Neural crest cell (in vitro differentiated cells): Measurements from ENCODE around the gene CNGA2. TPM values are rescaled to one million over a fixed set of nuclear protein-coding genes. Genes with fewer than 3 reads are reported as not detected.

ENCODE experiments used
- DNase-seq: peaks from one replicate; pipeline ENCODE4 v3.0.0; 2021; ENCODE audit warnings: low read depth, mixed read lengths, low spot score
- H3K27ac Mint-ChIP-seq: one replicate; pipeline ENCODE4 v1.8.0; 2021; ENCODE audit warnings: mild to moderate bottlenecking, mixed read lengths; ENCODE audit not compliant: unreplicated experiment
- H3K27me3 Mint-ChIP-seq: 2 replicates; pipeline ENCODE4 v1.8.0; 2021; ENCODE audit warnings: low read depth, mild to moderate bottlenecking, mixed read lengths
- H3K36me3 Mint-ChIP-seq: 2 replicates; pipeline ENCODE4 v1.8.0; 2021; ENCODE audit warnings: low read depth, mild to moderate bottlenecking, mixed read lengths
- H3K4me1 Mint-ChIP-seq: 2 replicates; pipeline ENCODE4 v1.8.0; 2021; ENCODE audit warnings: mixed read lengths
- H3K4me3 Mint-ChIP-seq: one replicate; pipeline ENCODE4 v1.8.0; 2021; ENCODE audit warnings: mild to moderate bottlenecking, mixed read lengths
- H3K9me3 Mint-ChIP-seq: 2 replicates; pipeline ENCODE4 v1.8.0; 2021; ENCODE audit warnings: mixed read lengths
- CTCF ChIP-seq: fragments of 200-600 bp; sonication (generic); conservative IDR thresholded peaks from 2 replicates; pipeline ENCODE4 v1.5.0; 2021; ENCODE audit warnings: antibody characterized with exemption, mild to moderate bottlenecking
- total RNA-seq: library from RNA; stranded (reverse); gene quantifications from 2 replicates; pipeline ENCODE4 v1.2.1, GENCODE V29; 2021

The CNGA2 gene
- total RNA-seq, 1 donor from 2014 or later: not detected

- DNase-seq: no peak
- H3K4me1 Mint-ChIP-seq: no peaks in the 10 kb centered on the region
- H3K4me3 Mint-ChIP-seq: no peak overlapping the region
- H3K27me3 Mint-ChIP-seq: peaks cover 12% of the 10 kb centered on the region
- H3K9me3 Mint-ChIP-seq: peaks cover 21% of the 10 kb centered on the region
- H3K36me3 Mint-ChIP-seq: no peaks in the 10 kb centered on the region
- no peak overlapping the region for H3K27ac Mint-ChIP-seq
- TF ChIP-seq CTCF: no peak
Observed at GRCh38 chrX:151738751-151739150, 4.2 kb downstream of the CNGA2 start.

- no peak for TF ChIP-seq CTCF
- no peaks in the 10 kb centered on the region for H3K27me3 Mint-ChIP-seq
- H3K27ac Mint-ChIP-seq: no peak overlapping the region
- no peaks in the 10 kb centered on the region for H3K36me3 Mint-ChIP-seq
- no peaks in the 10 kb centered on the region for H3K4me1 Mint-ChIP-seq
- no peak for DNase-seq
- H3K9me3 Mint-ChIP-seq: peaks cover 14% of the 10 kb centered on the region
- no peak overlapping the region for H3K4me3 Mint-ChIP-seq
Observed at GRCh38 chrX:151741606-151742005, 7.1 kb downstream of the CNGA2 start.

GRCh38 chrX:151742311-151742710 is 7.8 kb downstream of the CNGA2 start:
- Mint-ChIP-seq H3K27ac (no peak overlapping the region), H3K36me3 (no peaks in the 10 kb centered on the region), H3K4me1 (no peaks in the 10 kb centered on the region), H3K9me3 (peaks cover 14% of the 10 kb centered on the region), H3K27me3 (peaks cover 2% of the 10 kb centered on the region), H3K4me3 (no peak overlapping the region)
- no peak for TF ChIP-seq CTCF
- DNase-seq: no peak

GRCh38 chrX:151743651-151744470 is 9.3 kb downstream of the CNGA2 start:
- H3K27me3 Mint-ChIP-seq: peaks cover 7% of the 10 kb centered on the region

GRCh38 chrX:151745651-151746050 is 11.1 kb downstream of the CNGA2 start:
- Mint-ChIP-seq H3K27ac (no peak overlapping the region), H3K27me3 (peaks cover 11% of the 10 kb centered on the region), H3K4me3 (no peak overlapping the region), H3K4me1 (peaks cover 8% of the 10 kb centered on the region), H3K9me3 (peaks cover 12% of the 10 kb centered on the region), H3K36me3 (no peaks in the 10 kb centered on the region)
- no peak for DNase-seq
- no peak for TF ChIP-seq CTCF

More at GRCh38 chrX:151743651-151744470, 9.3 kb downstream of the CNGA2 start:
- no peak for DNase-seq
- no peak for TF ChIP-seq CTCF
- no peak overlapping the region for H3K27ac Mint-ChIP-seq
- no peaks in the 10 kb centered on the region for H3K4me1 Mint-ChIP-seq
- peaks cover 14% of the 10 kb centered on the region for H3K9me3 Mint-ChIP-seq
- no peak overlapping the region for H3K4me3 Mint-ChIP-seq
- H3K36me3 Mint-ChIP-seq: no peaks in the 10 kb centered on the region
